Adrenal gland (tissue), 5 donors: ENCODE measurements around the gene KCNB1.

Experiments used
- CTCF ChIP-seq, 6 experiments: fragments of 450-650 bp in 4 of 6; fragments of 200-600 bp in 2 of 6; sonication (generic) in 1 of 6; IDR thresholded peaks; 1 replicate in 5 of 6; 2 replicates in 1 of 6; pipeline versions ENCODE4 v1.5.1 to v1.8.0; 2016 to 2021; ENCODE audit warnings: antibody characterized with exemption in 6 of 6, mild to moderate bottlenecking in 2 of 6, moderate library complexity in 1 of 6
- POLR2A ChIP-seq, 2 donors: fragments of 450-650 bp; IDR thresholded peaks; one replicate each; pipeline ENCODE4 v1.6.1; 2017; ENCODE audit warnings: antibody characterized with exemption in 2 of 2, mild to moderate bottlenecking in 2 of 2, moderate library complexity in 1 of 2
- donor health status: DM: no; HTN: no; CAD: no.

GRCh38 chr20:49469060-49469459 is 13.4 kb downstream of the KCNB1 start:
- no peak for TF ChIP-seq CTCF (IDR thresholded peaks at IDR 0.05)
- TF ChIP-seq POLR2A (IDR thresholded peaks at IDR 0.05) = no peak
